ENCODE measurements around the gene DIPK1C. TPM values are rescaled to one million over a fixed set of nuclear protein-coding genes. Genes with fewer than 3 reads are reported as not detected.

DIPK1C gene
- total RNA-seq, 1 donor from 2014 or later: 0.36 TPM

DNA sequence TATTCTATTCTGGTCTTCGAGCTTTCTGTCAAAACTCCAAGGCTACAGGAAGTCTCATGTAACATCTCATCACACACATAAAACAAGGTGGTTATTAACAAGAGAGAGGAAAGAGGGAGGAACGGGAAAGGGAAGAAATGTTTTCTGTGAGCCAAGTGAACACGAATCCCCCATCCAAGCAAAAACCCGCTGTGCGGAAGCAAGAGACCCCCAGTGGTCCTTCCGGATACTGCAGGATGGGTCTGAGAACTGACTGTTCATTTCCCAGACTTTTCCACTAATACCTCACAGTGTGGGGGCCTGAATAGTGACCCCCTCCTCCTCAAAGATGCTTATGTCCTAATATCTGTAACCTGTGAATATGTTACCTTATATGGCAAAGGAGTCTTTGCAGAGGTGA, 19.0 kb upstream of the DIPK1C start:
- no peak overlapping the region for H3K4me3 Mint-ChIP-seq
- no peak overlapping the region for H3K27ac Mint-ChIP-seq
- no peaks in the 10 kb centered on the region for H3K4me1 Mint-ChIP-seq (ENCODE audit: unreplicated experiment)
- no peaks in the 10 kb centered on the region for H3K9me3 Mint-ChIP-seq
- DNase-seq (ENCODE audit: extremely low spot score, unreplicated experiment): no peak
- H3K36me3 Mint-ChIP-seq: no peaks in the 10 kb centered on the region
- H3K27me3 Mint-ChIP-seq: peaks cover 6% of the 10 kb centered on the region
- TF ChIP-seq, protein P1, sequence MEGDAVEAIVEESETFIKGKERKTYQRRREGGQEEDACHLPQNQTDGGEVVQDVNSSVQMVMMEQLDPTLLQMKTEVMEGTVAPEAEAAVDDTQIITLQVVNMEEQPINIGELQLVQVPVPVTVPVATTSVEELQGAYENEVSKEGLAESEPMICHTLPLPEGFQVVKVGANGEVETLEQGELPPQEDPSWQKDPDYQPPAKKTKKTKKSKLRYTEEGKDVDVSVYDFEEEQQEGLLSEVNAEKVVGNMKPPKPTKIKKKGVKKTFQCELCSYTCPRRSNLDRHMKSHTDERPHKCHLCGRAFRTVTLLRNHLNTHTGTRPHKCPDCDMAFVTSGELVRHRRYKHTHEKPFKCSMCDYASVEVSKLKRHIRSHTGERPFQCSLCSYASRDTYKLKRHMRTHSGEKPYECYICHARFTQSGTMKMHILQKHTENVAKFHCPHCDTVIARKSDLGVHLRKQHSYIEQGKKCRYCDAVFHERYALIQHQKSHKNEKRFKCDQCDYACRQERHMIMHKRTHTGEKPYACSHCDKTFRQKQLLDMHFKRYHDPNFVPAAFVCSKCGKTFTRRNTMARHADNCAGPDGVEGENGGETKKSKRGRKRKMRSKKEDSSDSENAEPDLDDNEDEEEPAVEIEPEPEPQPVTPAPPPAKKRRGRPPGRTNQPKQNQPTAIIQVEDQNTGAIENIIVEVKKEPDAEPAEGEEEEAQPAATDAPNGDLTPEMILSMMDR (conservative IDR thresholded peaks at IDR 0.05): peak; percentile 84

DNA sequence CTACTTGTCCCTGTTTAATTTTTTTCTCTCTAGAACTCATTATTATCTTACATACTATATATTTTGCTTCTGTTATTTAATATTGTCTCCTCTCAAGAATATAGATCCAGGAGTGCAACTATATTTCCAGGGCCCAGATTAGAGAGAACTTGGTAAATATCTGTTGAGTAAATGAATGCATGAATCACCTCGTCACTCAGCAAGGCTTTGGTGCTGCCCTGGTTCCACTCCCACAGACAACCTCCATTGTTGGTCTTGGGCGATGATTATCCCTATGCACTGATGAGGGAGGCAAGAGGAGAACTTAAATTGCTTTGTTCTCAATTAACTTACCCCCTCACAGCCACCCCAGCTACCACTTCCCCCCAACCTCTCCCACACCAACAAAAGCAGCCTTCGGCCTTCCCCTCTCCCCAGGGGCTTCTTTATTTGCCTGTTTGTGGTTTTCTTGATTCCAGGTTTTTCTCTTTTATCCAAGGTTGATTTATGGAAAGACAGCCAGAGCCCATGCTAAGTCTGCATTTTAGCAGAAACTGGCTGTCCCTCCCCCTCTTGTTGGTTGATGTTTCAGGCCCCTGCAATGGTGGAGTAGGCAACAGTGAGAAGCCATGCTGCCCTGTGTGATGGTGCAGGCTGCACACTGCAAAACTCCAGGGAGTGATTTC, 17.0 kb upstream of the DIPK1C start:
- no peak overlapping the region for H3K4me3 Mint-ChIP-seq
- H3K36me3 Mint-ChIP-seq: no peaks in the 10 kb centered on the region
- DNase-seq (ENCODE audit: extremely low spot score, unreplicated experiment): no peak
- peaks cover 6% of the 10 kb centered on the region for H3K27me3 Mint-ChIP-seq
- TF ChIP-seq, protein P1 (conservative IDR thresholded peaks at IDR 0.05): no peak
- H3K27ac Mint-ChIP-seq: no peak overlapping the region
- H3K9me3 Mint-ChIP-seq: peaks cover 10% of the 10 kb centered on the region
- no peaks in the 10 kb centered on the region for H3K4me1 Mint-ChIP-seq (ENCODE audit: unreplicated experiment)

DNA sequence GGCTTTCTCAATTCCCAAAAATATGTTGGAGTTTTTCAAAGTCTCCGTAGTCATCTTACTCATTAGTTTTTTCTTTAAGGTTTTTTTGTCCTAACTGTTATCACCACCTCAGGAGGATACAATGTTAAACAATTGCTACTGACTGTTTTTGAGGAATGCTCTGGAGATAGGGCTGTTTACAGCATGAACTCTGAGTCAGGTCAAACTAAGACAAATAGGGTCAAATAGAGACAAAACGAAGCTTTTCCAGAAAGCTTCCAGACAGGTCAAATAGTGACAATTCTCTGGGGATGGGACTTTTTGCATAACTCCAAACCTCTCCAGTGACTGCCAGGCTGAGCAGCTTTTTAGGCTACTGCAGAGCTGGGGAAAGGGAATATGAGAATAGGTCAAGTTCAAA, 15.2 kb upstream of the DIPK1C start:
- no peak overlapping the region for H3K27ac Mint-ChIP-seq
- no peaks in the 10 kb centered on the region for H3K4me1 Mint-ChIP-seq (ENCODE audit: unreplicated experiment)
- TF ChIP-seq, protein P1 (conservative IDR thresholded peaks at IDR 0.05): no peak
- H3K4me3 Mint-ChIP-seq: no peak overlapping the region
- DNase-seq (ENCODE audit: extremely low spot score, unreplicated experiment): no peak
- H3K27me3 Mint-ChIP-seq: peaks cover 6% of the 10 kb centered on the region
- H3K9me3 Mint-ChIP-seq: peaks cover 10% of the 10 kb centered on the region
- no peaks in the 10 kb centered on the region for H3K36me3 Mint-ChIP-seq

DNA sequence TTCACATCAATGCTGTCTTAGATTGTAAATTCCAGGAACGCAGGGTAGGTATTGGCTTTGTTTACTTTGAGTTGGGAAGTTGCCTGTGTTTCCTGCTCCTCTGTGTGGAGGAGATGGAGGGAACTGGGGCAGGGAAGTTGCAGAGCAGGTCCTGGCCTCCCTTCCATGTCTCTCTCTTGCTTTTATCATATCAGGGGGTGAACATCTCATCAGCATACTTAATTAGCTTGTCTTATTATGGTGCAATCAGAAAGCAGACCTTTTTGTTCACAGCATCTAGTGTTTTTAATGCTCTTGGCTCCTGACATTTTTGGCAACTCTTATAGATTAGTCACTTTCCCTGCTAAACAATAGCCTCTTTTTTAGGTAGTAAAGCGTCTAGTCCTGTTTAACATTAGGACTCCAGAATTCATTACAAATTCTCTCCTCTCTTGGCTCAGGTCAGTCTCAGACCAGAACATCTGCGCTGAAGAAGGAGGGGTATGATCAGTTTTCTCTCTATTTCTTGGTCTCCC, 11.5 kb upstream of the DIPK1C start:
- Mint-ChIP-seq H3K4me1 (ENCODE audit: unreplicated experiment) (no peaks in the 10 kb centered on the region), H3K9me3 (peaks cover 10% of the 10 kb centered on the region), H3K27ac (no peak overlapping the region), H3K4me3 (no peak overlapping the region), H3K27me3 (peaks cover 9% of the 10 kb centered on the region), H3K36me3 (no peaks in the 10 kb centered on the region)
- TF ChIP-seq, protein P1 (conservative IDR thresholded peaks at IDR 0.05): no peak
- DNase-seq (ENCODE audit: extremely low spot score, unreplicated experiment): no peak

DNA sequence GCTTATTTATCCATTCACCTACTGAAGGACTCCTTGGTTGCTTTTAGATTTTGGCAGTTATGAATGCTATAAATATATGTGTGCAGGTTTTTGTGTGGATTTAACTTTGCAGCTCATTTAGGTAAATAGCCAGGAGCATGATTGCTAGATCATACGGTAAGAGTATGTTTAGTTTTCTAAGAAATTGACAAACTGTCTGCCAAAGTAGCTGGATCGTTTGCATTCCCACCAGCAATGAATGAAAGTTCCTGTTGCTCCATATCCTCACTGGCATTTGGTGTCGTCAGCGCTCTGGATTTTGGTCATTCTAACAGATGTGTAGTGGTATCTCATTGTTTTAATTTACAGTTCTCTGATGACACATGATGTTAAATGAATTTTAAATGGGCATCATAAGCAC, 8.7 kb upstream of the DIPK1C start:
- TF ChIP-seq, protein P1 (conservative IDR thresholded peaks at IDR 0.05): no peak
- Mint-ChIP-seq H3K4me3 (no peak overlapping the region), H3K4me1 (ENCODE audit: unreplicated experiment) (no peaks in the 10 kb centered on the region), H3K36me3 (no peaks in the 10 kb centered on the region), H3K27me3 (peaks cover 21% of the 10 kb centered on the region), H3K9me3 (peaks cover 10% of the 10 kb centered on the region), H3K27ac (no peak overlapping the region)
- DNase-seq (ENCODE audit: extremely low spot score, unreplicated experiment): no peak
